ENCODE measurements around the gene MACO1.

The MACO1 gene

GRCh38 chr1:25477448-25478034 lies 46.8 kb downstream of the MACO1 start:
- Mint-ChIP-seq H3K4me3 (no peak overlapping the region), H3K36me3 (peaks cover 7% of the 10 kb centered on the region), H3K4me1 (peaks cover 16% of the 10 kb centered on the region), H3K9me3 (no peaks in the 10 kb centered on the region), H3K27me3 (no peaks in the 10 kb centered on the region), H3K27ac (no peak overlapping the region)
- ATAC-seq (ENCODE audit: low read depth), result no peak
- DNase-seq (ENCODE audit: low spot score in 2 of 2), result no peak

- H3K27me3 Mint-ChIP-seq, result no peaks in the 10 kb centered on the region
- H3K9me3 Mint-ChIP-seq, result no peaks in the 10 kb centered on the region
- no peak overlapping the region for H3K4me3 Mint-ChIP-seq
- no peak overlapping the region for H3K27ac Mint-ChIP-seq
- ATAC-seq (ENCODE audit: low read depth) (no peak), DNase-seq (ENCODE audit: low spot score in 2 of 2) (no peak)
- peaks cover 7% of the 10 kb centered on the region for H3K36me3 Mint-ChIP-seq
- peaks cover 10% of the 10 kb centered on the region for H3K4me1 Mint-ChIP-seq
Observed at GRCh38 chr1:25478633-25479032, 47.9 kb downstream of the MACO1 start.

GRCh38 chr1:25481625-25482024 lies 50.9 kb downstream of the MACO1 start:
- Mint-ChIP-seq H3K27ac (peak overlapping the region; percentile 5), H3K36me3 (peaks cover 7% of the 10 kb centered on the region), H3K9me3 (no peaks in the 10 kb centered on the region), H3K27me3 (no peaks in the 10 kb centered on the region), H3K4me3 (no peak overlapping the region), H3K4me1 (peaks cover 14% of the 10 kb centered on the region)
- ATAC-seq (ENCODE audit: low read depth) (no peak), DNase-seq (ENCODE audit: low spot score in 2 of 2) (no peak)

GRCh38 chr1:25482211-25482610 lies 51.5 kb downstream of the MACO1 start:
- no peak for DNase-seq (ENCODE audit: low spot score in 2 of 2)
- Mint-ChIP-seq H3K36me3 (peaks cover 7% of the 10 kb centered on the region), H3K4me1 (peaks cover 14% of the 10 kb centered on the region), H3K4me3 (no peak overlapping the region), H3K27ac (peak overlapping the region; percentile 5), H3K27me3 (no peaks in the 10 kb centered on the region), H3K9me3 (no peaks in the 10 kb centered on the region)
- ATAC-seq (ENCODE audit: low read depth), result no peak

- H3K27ac Mint-ChIP-seq, result no peak overlapping the region
- no peaks in the 10 kb centered on the region for H3K27me3 Mint-ChIP-seq
- peaks cover 14% of the 10 kb centered on the region for H3K4me1 Mint-ChIP-seq
- H3K4me3 Mint-ChIP-seq, result no peak overlapping the region
- H3K36me3 Mint-ChIP-seq, result peaks cover 7% of the 10 kb centered on the region
- ATAC-seq (ENCODE audit: low read depth) (no peak), DNase-seq (ENCODE audit: low spot score in 2 of 2) (no peak)
- no peaks in the 10 kb centered on the region for H3K9me3 Mint-ChIP-seq
Observed at GRCh38 chr1:25484096-25484495, 53.4 kb downstream of the MACO1 start.

- Mint-ChIP-seq H3K4me3 (no peak overlapping the region), H3K27ac (peak overlapping the region; percentile 84), H3K36me3 (peaks cover 8% of the 10 kb centered on the region)
Observed at GRCh38 chr1:25484533-25484932, 53.8 kb downstream of the MACO1 start.

GRCh38 chr1:25485536-25486411 lies 55.1 kb downstream of the MACO1 start:
- Mint-ChIP-seq H3K27me3 (no peaks in the 10 kb centered on the region), H3K9me3 (no peaks in the 10 kb centered on the region), H3K27ac (peak overlapping the region; percentile 84), H3K4me3 (no peak overlapping the region), H3K36me3 (peaks cover 14% of the 10 kb centered on the region), H3K4me1 (peaks cover 14% of the 10 kb centered on the region)
- ATAC-seq (ENCODE audit: low read depth) (no peak), DNase-seq (ENCODE audit: low spot score in 2 of 2) (no peak)

More at GRCh38 chr1:25484533-25484932, 53.8 kb downstream of the MACO1 start:
- ATAC-seq (ENCODE audit: low read depth) (no peak), DNase-seq (ENCODE audit: low spot score in 2 of 2) (no peak)
- peaks cover 14% of the 10 kb centered on the region for H3K4me1 Mint-ChIP-seq
- no peaks in the 10 kb centered on the region for H3K9me3 Mint-ChIP-seq
- H3K27me3 Mint-ChIP-seq, result no peaks in the 10 kb centered on the region

GRCh38 chr1:25486602-25487001 lies 55.9 kb downstream of the MACO1 start:
- H3K4me1 Mint-ChIP-seq, result peaks cover 12% of the 10 kb centered on the region
- H3K27me3 Mint-ChIP-seq, result no peaks in the 10 kb centered on the region
- DNase-seq (ENCODE audit: low spot score in 2 of 2), result no peak
- H3K9me3 Mint-ChIP-seq, result no peaks in the 10 kb centered on the region
- H3K27ac Mint-ChIP-seq, result no peak overlapping the region
- H3K4me3 Mint-ChIP-seq, result no peak overlapping the region
- ATAC-seq (ENCODE audit: low read depth), result no peak
- peaks cover 18% of the 10 kb centered on the region for H3K36me3 Mint-ChIP-seq

- DNase-seq (ENCODE audit: low spot score in 2 of 2), result no peak
- Mint-ChIP-seq H3K9me3 (no peaks in the 10 kb centered on the region), H3K4me3 (no peak overlapping the region), H3K36me3 (peaks cover 22% of the 10 kb centered on the region), H3K4me1 (peaks cover 7% of the 10 kb centered on the region), H3K27ac (no peak overlapping the region), H3K27me3 (no peaks in the 10 kb centered on the region)
- peak; percentile 34 for ATAC-seq (ENCODE audit: low read depth)
Observed at GRCh38 chr1:25487628-25488027, 56.9 kb downstream of the MACO1 start.

- H3K4me1 Mint-ChIP-seq, result no peaks in the 10 kb centered on the region
- no peak overlapping the region for H3K27ac Mint-ChIP-seq
- no peak for ATAC-seq (ENCODE audit: low read depth)
- no peak overlapping the region for H3K4me3 Mint-ChIP-seq
- peaks cover 36% of the 10 kb centered on the region for H3K36me3 Mint-ChIP-seq
- no peak for DNase-seq (ENCODE audit: low spot score in 2 of 2)
- no peaks in the 10 kb centered on the region for H3K27me3 Mint-ChIP-seq
- no peaks in the 10 kb centered on the region for H3K9me3 Mint-ChIP-seq
Observed at GRCh38 chr1:25492323-25492722, 61.6 kb downstream of the MACO1 start.

GRCh38 chr1:25494952-25495351 lies 64.3 kb downstream of the MACO1 start:
- ATAC-seq (ENCODE audit: low read depth), result no peak
- no peak overlapping the region for H3K27ac Mint-ChIP-seq

GRCh38 chr1:25500694-25501093 lies 70.0 kb downstream of the MACO1 start:
- Mint-ChIP-seq H3K27ac (peak overlapping the region; percentile 13), H3K4me3 (no peak overlapping the region), H3K9me3 (no peaks in the 10 kb centered on the region), H3K36me3 (peaks cover 22% of the 10 kb centered on the region), H3K4me1 (peaks cover 3% of the 10 kb centered on the region), H3K27me3 (peaks cover under 1% of the 10 kb centered on the region)
- ATAC-seq (ENCODE audit: low read depth), result no peak
- no peak for DNase-seq (ENCODE audit: low spot score in 2 of 2)

More at GRCh38 chr1:25494952-25495351, 64.3 kb downstream of the MACO1 start:
- no peak overlapping the region for H3K4me3 Mint-ChIP-seq
- H3K9me3 Mint-ChIP-seq, result no peaks in the 10 kb centered on the region
- no peak for DNase-seq (ENCODE audit: low spot score in 2 of 2)
- H3K27me3 Mint-ChIP-seq, result no peaks in the 10 kb centered on the region
- H3K4me1 Mint-ChIP-seq, result no peaks in the 10 kb centered on the region
- H3K36me3 Mint-ChIP-seq, result peaks cover 39% of the 10 kb centered on the region

- DNase-seq (ENCODE audit: low spot score in 2 of 2) (no peak), ATAC-seq (ENCODE audit: low read depth) (no peak)
- H3K4me3 Mint-ChIP-seq, result no peak overlapping the region
- H3K4me1 Mint-ChIP-seq, result peaks cover 4% of the 10 kb centered on the region
- H3K27me3 Mint-ChIP-seq, result peaks cover 4% of the 10 kb centered on the region
- H3K36me3 Mint-ChIP-seq, result peaks cover 23% of the 10 kb centered on the region
- H3K27ac Mint-ChIP-seq, result no peak overlapping the region
- no peaks in the 10 kb centered on the region for H3K9me3 Mint-ChIP-seq
Observed at GRCh38 chr1:25501235-25502058, 70.8 kb downstream of the MACO1 start.

- Mint-ChIP-seq H3K36me3 (peaks cover 16% of the 10 kb centered on the region), H3K27ac (no peak overlapping the region), H3K4me1 (peaks cover 4% of the 10 kb centered on the region), H3K27me3 (peaks cover 6% of the 10 kb centered on the region), H3K4me3 (no peak overlapping the region), H3K9me3 (no peaks in the 10 kb centered on the region)
- DNase-seq (ENCODE audit: low spot score in 2 of 2) (no peak), ATAC-seq (ENCODE audit: low read depth) (no peak)
Observed at GRCh38 chr1:25502957-25503356, 72.3 kb downstream of the MACO1 start.

All from memory B cell (primary cell).